Chondrocyte (in vitro differentiated cells): ENCODE results near the gene MYOCOS. TPM values are rescaled to one million over a fixed set of nuclear protein-coding genes. Genes with fewer than 3 reads are reported as not detected.

Experiments used
- DNase-seq: peaks from one replicate; pipeline ENCODE4 v3.0.0; 2021; ENCODE audit warnings: mixed read lengths, low spot score
- H3K27ac Mint-ChIP-seq: one replicate; pipeline ENCODE4 v1.8.0; 2021; ENCODE audit warnings: mild to moderate bottlenecking, moderate library complexity, mixed read lengths; ENCODE audit not compliant: unreplicated experiment
- H3K27me3 Mint-ChIP-seq: 2 replicates; pipeline ENCODE4 v1.8.0; 2021; ENCODE audit warnings: low read depth, mixed read lengths
- H3K36me3 Mint-ChIP-seq: 2 replicates; pipeline ENCODE4 v1.8.0; 2021; ENCODE audit warnings: low read depth, mixed read lengths
- H3K4me1 Mint-ChIP-seq: 2 replicates; pipeline ENCODE4 v1.8.0; 2021; ENCODE audit warnings: low read depth, mild to moderate bottlenecking, mixed read lengths
- H3K4me3 Mint-ChIP-seq: one replicate; pipeline ENCODE4 v1.8.0; 2021; ENCODE audit warnings: mild to moderate bottlenecking, moderate library complexity, mixed read lengths; ENCODE audit not compliant: unreplicated experiment
- H3K9me3 Mint-ChIP-seq: 2 replicates; pipeline ENCODE4 v1.8.0; 2021; ENCODE audit warnings: low read depth, mixed read lengths
- CTCF ChIP-seq: fragments of 200-600 bp; sonication (generic); IDR thresholded peaks from 2 replicates; pipeline ENCODE4 v1.5.0; 2021; ENCODE audit warnings: antibody characterized with exemption, mild to moderate bottlenecking, moderate library complexity
- total RNA-seq: library from RNA; stranded (reverse); gene quantifications from 3 replicates; pipeline ENCODE4 v1.2.1, GENCODE V29; 2021

MYOCOS gene
- total RNA-seq, 1 donor from 2014 or later, result 0.12 TPM

- no peak for DNase-seq
- TF ChIP-seq CTCF, result no peak
- Mint-ChIP-seq H3K27me3 (peaks cover 5% of the 10 kb centered on the region), H3K4me3 (no peak overlapping the region), H3K9me3 (no peaks in the 10 kb centered on the region), H3K4me1 (no peaks in the 10 kb centered on the region), H3K36me3 (no peaks in the 10 kb centered on the region), H3K27ac (no peak overlapping the region)
Measured at GRCh38 chr1:171661076-171661650, 39.1 kb downstream of the MYOCOS start.

- no peak for TF ChIP-seq CTCF
- no peak for DNase-seq
- no peaks in the 10 kb centered on the region for H3K4me1 Mint-ChIP-seq
- H3K9me3 Mint-ChIP-seq, result no peaks in the 10 kb centered on the region
- H3K4me3 Mint-ChIP-seq, result no peak overlapping the region
- peaks cover 6% of the 10 kb centered on the region for H3K27me3 Mint-ChIP-seq
- H3K36me3 Mint-ChIP-seq, result no peaks in the 10 kb centered on the region
- H3K27ac Mint-ChIP-seq, result no peak overlapping the region
Measured at GRCh38 chr1:171663036-171663853, 41.2 kb downstream of the MYOCOS start.

DNA sequence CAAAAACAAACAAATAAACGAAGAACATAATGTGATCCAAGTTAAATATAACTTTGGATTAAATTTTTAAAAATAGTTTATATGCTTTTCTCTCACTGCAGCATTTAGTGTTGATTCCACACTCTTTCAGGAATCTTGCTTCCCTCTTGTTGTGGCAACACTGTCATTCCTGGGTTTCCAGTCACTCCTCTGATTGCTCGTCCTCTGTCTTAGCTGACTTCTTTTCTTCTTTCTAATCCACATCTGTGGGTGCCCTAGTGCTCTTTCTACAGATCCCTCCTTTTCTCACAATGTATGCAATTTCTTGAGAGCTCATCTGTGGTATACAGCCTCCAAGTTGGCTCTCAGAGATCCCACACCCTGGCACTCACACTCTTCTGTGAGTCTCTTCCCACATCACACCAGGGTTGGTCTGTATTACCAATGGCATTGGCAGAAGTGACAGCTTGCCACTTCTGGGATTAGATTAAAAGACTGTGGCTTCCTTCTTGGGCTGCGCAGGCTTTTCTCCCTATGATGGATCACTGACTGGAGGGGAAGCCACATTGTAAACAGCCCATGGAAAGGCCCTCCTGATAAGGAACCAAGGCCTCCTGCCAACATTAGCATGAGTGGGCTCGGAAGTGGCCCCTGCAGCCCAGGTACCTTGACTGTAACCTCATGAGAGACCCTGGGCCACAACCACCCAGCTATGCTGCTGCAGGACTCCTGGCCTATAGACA lies 42.0 kb downstream of the MYOCOS start:
- no peak for DNase-seq
- no peak for TF ChIP-seq CTCF
- Mint-ChIP-seq H3K27ac (no peak overlapping the region), H3K27me3 (peaks cover 6% of the 10 kb centered on the region), H3K4me3 (no peak overlapping the region), H3K36me3 (no peaks in the 10 kb centered on the region), H3K9me3 (no peaks in the 10 kb centered on the region), H3K4me1 (no peaks in the 10 kb centered on the region)

DNA sequence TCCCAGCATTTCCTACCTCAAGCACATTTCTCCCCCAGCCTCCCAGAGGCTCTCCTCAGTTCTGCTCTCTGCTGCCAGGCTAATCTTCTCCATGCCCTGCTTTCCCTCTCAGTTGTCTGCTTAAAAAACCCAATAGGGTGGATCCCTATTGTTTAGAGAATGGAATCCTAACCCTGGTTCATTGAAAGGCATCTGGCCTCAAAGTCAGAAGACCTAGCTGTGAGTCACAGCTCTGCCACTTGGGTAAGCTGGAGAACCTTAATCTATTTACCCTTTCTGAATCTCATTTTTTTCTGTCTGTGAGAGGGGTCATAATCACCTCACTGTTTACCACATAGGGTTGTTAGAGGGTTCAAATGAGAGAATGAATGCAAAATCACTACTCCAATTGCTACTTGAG lies 42.9 kb downstream of the MYOCOS start:
- Mint-ChIP-seq H3K4me3 (no peak overlapping the region), H3K27me3 (peaks cover 6% of the 10 kb centered on the region), H3K4me1 (no peaks in the 10 kb centered on the region), H3K27ac (no peak overlapping the region), H3K36me3 (no peaks in the 10 kb centered on the region), H3K9me3 (no peaks in the 10 kb centered on the region)
- no peak for TF ChIP-seq CTCF
- no peak for DNase-seq

DNA sequence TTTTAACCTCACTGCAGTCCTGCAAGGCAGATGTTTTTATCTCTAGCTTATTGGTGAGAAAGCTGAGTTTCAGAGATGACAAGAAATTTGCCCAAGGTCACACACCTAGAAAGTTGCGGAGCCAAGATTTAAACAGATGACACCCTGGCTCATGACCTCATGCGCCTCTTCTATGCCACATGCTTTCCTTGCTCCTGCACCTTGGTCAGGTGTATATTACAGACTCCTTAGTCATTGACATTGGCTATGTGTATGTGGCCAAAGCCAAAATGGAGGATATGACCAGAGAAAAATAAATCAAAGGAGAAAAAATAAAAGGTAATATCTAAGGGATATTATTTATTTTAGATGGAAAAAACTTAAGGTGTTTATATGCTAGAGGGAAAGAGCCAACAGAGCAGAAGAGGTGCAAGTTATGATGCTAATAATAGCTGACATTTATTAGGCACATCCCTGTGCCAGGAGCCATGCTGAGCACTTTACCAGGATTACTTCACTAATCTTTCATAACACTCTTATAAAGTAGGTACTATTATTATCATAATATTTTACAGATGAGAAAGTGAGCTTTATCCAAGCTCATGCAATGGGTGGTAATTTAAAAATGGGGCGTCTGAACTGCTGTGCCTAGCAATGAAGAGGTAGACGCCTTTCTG lies 44.2 kb downstream of the MYOCOS start:
- Mint-ChIP-seq H3K4me1 (no peaks in the 10 kb centered on the region), H3K4me3 (no peak overlapping the region), H3K27me3 (peaks cover 6% of the 10 kb centered on the region), H3K27ac (no peak overlapping the region), H3K36me3 (no peaks in the 10 kb centered on the region), H3K9me3 (no peaks in the 10 kb centered on the region)
- no peak for DNase-seq
- no peak for TF ChIP-seq CTCF
